GM21619 (cell line): ENCODE measurements around the gene SERBP1.

Experiments
- ATAC-seq: cut with Tn5 transposase; IDR thresholded peaks from one replicate; pipeline ENCODE4 v1.9.1; 2021; ENCODE audit not compliant: unreplicated experiment

Gene SERBP1

GRCh38 chr1:67441183-67441582 lies 11.0 kb upstream of the SERBP1 start:
- no peak for ATAC-seq

GRCh38 chr1:67440339-67440738 lies 10.1 kb upstream of the SERBP1 start:
- no peak for ATAC-seq

GRCh38 chr1:67439277-67440029 lies 9.3 kb upstream of the SERBP1 start:
- ATAC-seq: no peak

- no peak for ATAC-seq
Observed at GRCh38 chr1:67437961-67438360, 7.8 kb upstream of the SERBP1 start.

- no peak for ATAC-seq
Observed at GRCh38 chr1:67436511-67437055, 6.4 kb upstream of the SERBP1 start.

GRCh38 chr1:67434491-67434890 lies 4.3 kb upstream of the SERBP1 start:
- ATAC-seq: no peak

- ATAC-seq: no peak
Observed at GRCh38 chr1:67433837-67434236, 3.6 kb upstream of the SERBP1 start.

GRCh38 chr1:67432745-67433144 lies 2.5 kb upstream of the SERBP1 start:
- no peak for ATAC-seq

GRCh38 chr1:67431869-67432578 lies 1.8 kb upstream of the SERBP1 start:
- ATAC-seq: no peak

GRCh38 chr1:67431156-67431765 lies 1.1 kb upstream of the SERBP1 start:
- ATAC-seq: no peak

GRCh38 chr1:67429528-67430357 lies 459 bp downstream of the SERBP1 start:
- peak; percentile 2 for ATAC-seq

- ATAC-seq: no peak
Observed at GRCh38 chr1:67429011-67429527, 1.1 kb downstream of the SERBP1 start.

- ATAC-seq: no peak
Observed at GRCh38 chr1:67427947-67428346, 2.3 kb downstream of the SERBP1 start.

GRCh38 chr1:67427465-67427864 lies 2.7 kb downstream of the SERBP1 start:
- ATAC-seq: no peak

- ATAC-seq: no peak
Observed at GRCh38 chr1:67420835-67421492, 9.2 kb downstream of the SERBP1 start.

- ATAC-seq: no peak
Observed at GRCh38 chr1:67418839-67419586, 11.2 kb downstream of the SERBP1 start.

GRCh38 chr1:67417733-67418132 lies 12.5 kb downstream of the SERBP1 start:
- peak; percentile 44 for ATAC-seq

- ATAC-seq: no peak
Observed at GRCh38 chr1:67415041-67415440, 15.2 kb downstream of the SERBP1 start.

- no peak for ATAC-seq
Observed at GRCh38 chr1:67414574-67414973, 15.6 kb downstream of the SERBP1 start.
